ACC112 (cell line): ENCODE data around the gene GLI1.
"Not testable (repeated sequence)": the region's sequence is repeated elsewhere in the genome, so short reads cannot be mapped to it uniquely, and the experiment has no call there.

ENCODE experiments used
- H2AFZ ChIP-seq: fragments of 200-600 bp; sonication (generic); one replicate; pipeline ENCODE4 v1.6.0; 2017; ENCODE audit warnings: antibody characterized with exemption, low read length; ENCODE audit not compliant: unreplicated experiment
- H3K27ac ChIP-seq: fragments of 200-600 bp; sonication (generic); 2 replicates; pipeline ENCODE4 v1.5.1; 2014; ENCODE audit warnings: low read depth, mild to moderate bottlenecking, antibody characterized with exemption, low read length, moderate library complexity
- H3K27me3 ChIP-seq: fragments of 200-600 bp; sonication (generic); 2 replicates; pipeline ENCODE4 v1.6.1; 2014; ENCODE audit warnings: mild to moderate bottlenecking, antibody characterized with exemption, low read length, moderate library complexity, mixed read lengths; ENCODE audit not compliant: insufficient read depth
- H3K36me3 ChIP-seq: fragments of 200-600 bp; sonication (generic); 2 replicates; pipeline ENCODE4 v1.6.1; 2016; ENCODE audit warnings: mild to moderate bottlenecking, antibody characterized with exemption, low read length, moderate library complexity, mixed read lengths; ENCODE audit not compliant: insufficient read depth
- H3K4me1 ChIP-seq: fragments of 200-600 bp; sonication (generic); one replicate; pipeline ENCODE4 v1.6.1; 2016; ENCODE audit warnings: low read length, mixed read lengths; ENCODE audit not compliant: insufficient read depth, unreplicated experiment, control insufficient read depth
- H3K4me3 ChIP-seq: fragments of 200-600 bp; sonication (generic); 2 replicates; pipeline ENCODE4 v1.5.1; 2014; ENCODE audit warnings: mild to moderate bottlenecking, low read depth, low read length
- H3K79me2 ChIP-seq: fragments of 200-600 bp; sonication (generic); one replicate; pipeline ENCODE4 v1.6.0; 2016; ENCODE audit warnings: low read length; ENCODE audit not compliant: control insufficient read depth, unreplicated experiment, insufficient read depth

The GLI1 gene

DNA sequence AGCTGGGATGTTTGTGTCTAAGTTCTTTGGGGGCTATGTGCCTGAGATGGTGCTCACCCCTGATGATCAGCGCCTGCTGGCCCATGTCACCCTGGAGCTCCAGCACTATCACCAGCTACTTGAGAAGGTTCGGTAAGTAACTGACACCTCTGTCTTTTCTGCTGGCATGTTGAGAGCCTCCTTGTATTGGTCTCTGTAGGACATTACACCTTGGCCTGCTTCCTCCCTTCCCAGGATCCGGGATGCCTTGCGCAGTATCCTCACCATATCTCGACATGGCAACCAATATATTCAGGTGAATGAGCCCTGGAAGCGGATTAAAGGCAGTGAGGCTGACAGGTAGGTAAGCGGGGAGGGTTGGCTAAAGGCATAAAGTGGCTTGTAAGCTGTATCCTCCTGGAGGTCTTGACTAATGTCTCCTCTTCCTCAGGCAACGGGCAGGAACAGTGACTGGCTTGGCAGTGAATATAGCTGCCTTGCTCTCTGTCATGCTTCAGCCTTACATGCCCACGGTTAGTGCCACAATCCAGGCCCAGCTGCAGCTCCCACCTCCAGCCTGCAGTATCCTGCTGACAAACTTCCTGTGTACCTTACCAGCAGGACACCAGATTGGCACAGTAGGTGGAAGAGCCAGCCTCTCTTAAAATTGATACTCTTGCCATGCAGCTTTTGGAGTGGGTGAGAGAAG, 55.3 kb downstream of the GLI1 start:
- Histone ChIP-seq H3K4me3 (no peak overlapping the region), H3K4me1 (peaks cover 21% of the 10 kb centered on the region), H3K79me2 (peaks cover 26% of the 10 kb centered on the region)

DNA sequence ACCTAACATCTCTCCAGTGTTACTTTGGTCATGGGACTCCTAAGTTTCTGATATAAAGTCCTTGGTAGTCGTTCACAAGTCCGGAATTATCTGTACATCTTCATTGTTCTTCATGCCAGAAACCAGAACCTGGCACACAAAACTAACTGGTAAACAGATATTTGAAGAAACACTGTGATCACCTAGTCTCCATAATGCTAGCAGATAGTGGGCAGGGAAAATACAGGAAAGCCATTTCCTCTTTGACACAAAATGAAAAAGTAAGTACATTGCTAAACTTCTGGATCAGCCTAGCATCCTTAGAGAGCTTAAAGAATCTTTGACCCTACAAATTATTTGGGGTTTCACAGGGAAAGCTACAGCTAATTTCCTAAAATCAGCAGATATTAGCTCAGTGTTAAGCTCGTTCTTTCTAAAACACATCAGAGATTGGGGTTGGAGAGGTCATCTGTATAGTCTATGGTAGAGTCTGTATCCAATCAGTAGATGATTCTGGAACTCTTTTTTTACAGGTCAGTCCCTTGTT, 55.9 kb downstream of the GLI1 start:
- Histone ChIP-seq H3K4me3 (no peak overlapping the region), H3K36me3 (peaks cover 23% of the 10 kb centered on the region), H3K27ac (peak overlapping the region; percentile 22; the same call in 1 of the 2 replicates)

More for the DNA sequence above, 55.3 kb downstream of the GLI1 start:
- H3K27me3 ChIP-seq: no peaks in the 10 kb centered on the region
- no peak overlapping the region for H2AFZ ChIP-seq
- peaks cover 23% of the 10 kb centered on the region for H3K36me3 ChIP-seq
- H3K27ac ChIP-seq: 0 out of 2 replicates have a peak overlapping the region, but pooled peaks have one; percentile 22

DNA sequence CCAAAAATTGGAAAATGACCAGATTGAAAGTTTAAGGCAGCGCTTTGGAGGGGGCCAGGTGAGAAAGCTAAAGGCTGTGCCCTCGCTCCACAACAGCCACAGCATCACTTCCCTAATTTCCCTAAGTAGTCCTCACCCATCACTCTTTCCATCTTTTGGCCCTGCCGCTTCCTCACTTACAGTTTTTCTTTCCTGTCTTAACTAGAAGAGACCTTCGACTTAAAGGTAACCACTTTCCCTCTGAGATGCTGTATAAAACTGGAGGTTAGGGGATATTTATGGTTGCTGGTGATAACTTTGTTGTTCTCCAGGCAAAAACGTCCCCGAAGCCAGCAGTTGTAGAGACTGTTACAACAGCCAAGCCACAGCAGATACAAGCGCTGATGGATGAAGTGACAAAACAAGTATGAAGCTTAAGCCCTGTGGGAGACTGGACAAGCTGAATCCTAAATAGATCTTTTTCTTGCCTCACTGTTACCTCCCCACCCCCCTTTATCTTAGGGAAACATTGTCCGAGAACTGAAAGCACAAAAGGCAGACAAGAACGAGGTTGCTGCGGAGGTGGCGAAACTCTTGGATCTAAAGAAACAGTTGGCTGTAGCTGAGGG, 56.5 kb downstream of the GLI1 start:
- H3K4me3 ChIP-seq: no peak overlapping the region
- no peak overlapping the region for H2AFZ ChIP-seq
- peaks cover 24% of the 10 kb centered on the region for H3K4me1 ChIP-seq
- peak overlapping the region; percentile 22; the same call in 1 of the 2 replicates for H3K27ac ChIP-seq
- H3K27me3 ChIP-seq: no peaks in the 10 kb centered on the region
- peaks cover 30% of the 10 kb centered on the region for H3K79me2 ChIP-seq
- H3K36me3 ChIP-seq: peaks cover 23% of the 10 kb centered on the region

More for the DNA sequence above, 55.9 kb downstream of the GLI1 start:
- Histone ChIP-seq H2AFZ (no peak overlapping the region), H3K4me1 (peaks cover 21% of the 10 kb centered on the region), H3K79me2 (peaks cover 30% of the 10 kb centered on the region), H3K27me3 (no peaks in the 10 kb centered on the region)

DNA sequence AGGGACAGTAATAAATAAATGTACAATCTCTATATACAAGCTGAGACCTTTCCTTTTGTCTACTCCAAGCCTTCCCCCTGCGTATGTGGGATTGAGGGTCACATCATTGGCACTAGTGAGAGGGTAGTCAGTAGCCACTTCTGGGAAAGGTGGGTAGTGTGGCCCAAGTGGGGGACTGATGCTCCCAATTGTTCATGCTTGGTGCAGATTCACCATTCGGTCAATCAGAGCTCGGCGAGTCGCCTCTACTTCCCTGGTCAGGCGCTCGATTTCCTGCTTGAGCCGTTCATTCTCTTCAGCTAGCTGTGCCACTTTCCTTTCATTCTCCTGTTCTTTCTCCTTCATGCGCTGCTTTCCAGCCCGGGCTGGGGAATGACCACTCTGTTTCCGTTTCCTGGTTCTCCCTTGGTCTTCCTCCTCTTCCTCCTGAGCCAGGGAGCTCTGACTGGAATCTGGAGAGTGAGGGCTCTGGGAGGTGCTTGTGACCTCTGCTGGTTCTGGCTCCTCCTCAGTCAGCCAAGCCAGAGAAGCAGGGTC, 57.1 kb downstream of the GLI1 start:
- Histone ChIP-seq H2AFZ (no peak overlapping the region), H3K79me2 (peaks cover 30% of the 10 kb centered on the region), H3K36me3 (peaks cover 22% of the 10 kb centered on the region), H3K27me3 (no peaks in the 10 kb centered on the region), H3K4me3 (no peak overlapping the region; the same call in 1 of the 2 replicates), H3K4me1 (peaks cover 30% of the 10 kb centered on the region), H3K27ac (no peak overlapping the region)

DNA sequence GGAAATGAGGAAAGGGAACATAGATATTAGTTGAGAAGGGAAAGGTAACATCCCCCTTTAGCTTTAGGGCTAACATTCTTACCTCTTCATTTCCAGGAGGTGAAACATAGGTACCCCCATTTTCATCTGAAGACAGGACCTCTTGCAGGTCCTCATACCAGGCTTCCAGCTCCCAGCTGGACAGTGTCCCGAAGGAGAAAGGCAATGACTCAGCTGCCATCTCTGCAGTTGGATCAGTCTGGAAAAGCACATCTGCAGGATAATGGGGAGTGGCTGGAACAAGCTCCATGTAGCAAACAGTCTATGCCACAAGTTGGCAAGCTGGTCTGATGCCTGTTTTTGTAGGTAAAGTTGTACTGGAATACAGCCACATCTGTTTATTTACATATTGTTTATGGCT, 57.6 kb downstream of the GLI1 start:
- H3K79me2 ChIP-seq: peaks cover 30% of the 10 kb centered on the region
- H3K4me1 ChIP-seq: peaks cover 36% of the 10 kb centered on the region
- no peaks in the 10 kb centered on the region for H3K27me3 ChIP-seq
- H3K36me3 ChIP-seq: peaks cover 17% of the 10 kb centered on the region
- no peak overlapping the region for H3K27ac ChIP-seq
- peak overlapping the region; percentile 93 for H3K4me3 ChIP-seq
- H2AFZ ChIP-seq: no peak overlapping the region

DNA sequence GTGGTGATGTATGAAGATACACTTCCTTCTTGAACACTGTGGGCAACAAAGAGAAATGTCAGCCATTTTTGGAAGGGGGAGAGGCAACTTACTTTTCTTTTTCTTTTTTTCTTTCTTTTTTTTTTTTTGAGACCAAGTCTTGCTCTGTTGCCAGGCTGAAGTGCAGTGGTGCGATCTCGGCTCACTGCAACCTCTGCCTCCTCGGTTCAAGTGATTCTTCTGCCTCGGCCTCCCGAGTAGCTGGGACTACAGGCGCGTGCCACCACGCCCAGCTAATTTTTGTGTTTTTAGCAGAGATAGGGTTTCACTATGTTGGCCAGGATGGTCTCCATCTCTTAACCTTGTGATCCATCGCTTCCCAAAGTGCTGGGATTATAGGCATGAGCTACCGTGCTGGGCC, 58.1 kb downstream of the GLI1 start:
- Histone ChIP-seq H3K36me3 (peaks cover 16% of the 10 kb centered on the region), H3K4me3 (peak overlapping the region; percentile 93), H3K27ac (peak overlapping the region; percentile 27), H3K4me1 (peaks cover 37% of the 10 kb centered on the region), H3K79me2 (peaks cover 30% of the 10 kb centered on the region)
- H2AFZ ChIP-seq, H3K27me3 ChIP-seq: not testable (repeated sequence)

DNA sequence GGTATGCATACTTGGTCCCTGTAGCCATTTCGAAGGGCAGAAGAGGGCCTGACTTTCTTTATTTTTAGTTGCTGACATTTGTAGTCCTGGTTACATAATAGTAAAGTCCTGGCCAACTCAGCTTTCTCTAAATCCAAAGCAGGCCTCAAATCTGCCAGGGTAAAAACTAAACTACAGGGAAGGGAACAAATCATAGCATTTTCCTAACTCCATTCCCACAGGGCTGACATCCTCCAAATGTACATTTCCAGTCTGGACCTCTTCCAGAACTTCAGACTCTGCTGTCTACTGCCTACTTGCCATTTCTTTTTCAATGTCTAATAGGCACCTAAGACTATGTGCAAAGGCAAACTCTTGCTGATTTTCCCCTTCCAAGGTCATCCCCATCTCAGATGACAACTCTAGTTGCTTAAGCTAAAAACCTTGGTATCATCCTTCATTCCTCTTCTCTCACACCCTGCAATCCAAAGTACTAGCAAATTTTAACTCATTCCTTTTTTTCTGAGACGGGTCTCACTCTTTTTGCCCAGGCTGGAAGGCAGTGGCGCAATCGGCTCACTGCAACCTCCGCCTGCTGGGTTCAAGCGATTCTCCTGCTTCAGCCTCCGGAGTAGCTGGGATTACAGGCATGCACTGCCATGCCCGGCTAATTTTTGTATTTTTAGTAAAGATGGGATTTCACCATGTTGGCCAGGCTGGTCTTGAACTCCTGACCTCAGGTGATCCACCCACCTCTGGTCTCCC, 58.8 kb downstream of the GLI1 start:
- peak overlapping the region; percentile 93 for H3K4me3 ChIP-seq
- peaks cover 16% of the 10 kb centered on the region for H3K36me3 ChIP-seq
- H3K27ac ChIP-seq: peak overlapping the region; percentile 27

DNA sequence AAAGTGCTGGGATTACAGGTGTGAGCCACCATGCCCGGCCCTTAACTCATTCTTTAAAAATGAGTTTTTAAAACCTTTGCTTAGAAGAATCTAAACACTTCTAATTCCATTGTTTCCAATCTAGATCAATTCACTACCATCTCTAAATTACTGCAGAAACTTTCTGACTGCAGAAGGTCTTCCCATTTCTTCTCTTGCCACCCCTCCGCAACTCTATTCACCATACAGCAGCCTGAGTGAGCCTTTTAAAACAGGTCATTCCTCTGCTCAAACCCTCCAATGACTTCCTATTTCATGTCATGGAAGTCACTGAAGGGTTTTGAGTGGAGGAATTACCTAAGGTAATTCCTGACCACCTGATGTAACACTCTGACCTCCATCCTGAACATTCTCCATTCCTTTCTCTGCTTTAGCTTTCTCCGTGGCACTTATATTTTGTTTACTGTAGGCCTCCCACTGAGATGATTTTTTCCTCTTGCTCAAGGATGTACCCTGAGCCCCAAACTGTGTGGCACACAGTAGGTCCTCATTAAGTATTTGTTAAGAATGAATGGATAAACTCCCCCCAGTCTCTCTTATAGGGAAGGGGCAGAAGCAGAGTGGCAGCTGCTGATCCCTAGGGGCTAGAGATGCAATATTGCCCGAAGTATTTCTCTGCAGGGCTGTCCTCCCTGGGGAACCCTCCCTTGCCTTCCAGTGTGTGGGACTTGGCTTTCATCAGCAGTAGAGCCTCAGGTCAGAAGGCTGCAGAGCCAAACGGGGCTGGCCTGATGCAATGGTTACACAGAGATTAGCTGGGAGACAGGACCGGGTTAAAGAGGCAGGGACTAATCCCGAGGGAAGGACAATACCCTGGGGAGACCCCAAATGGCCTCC, 59.6 kb downstream of the GLI1 start:
- Histone ChIP-seq H3K27me3 (no peaks in the 10 kb centered on the region), H2AFZ (no peak overlapping the region), H3K4me3 (peak overlapping the region; percentile 93), H3K79me2 (peaks cover 39% of the 10 kb centered on the region), H3K36me3 (peaks cover 16% of the 10 kb centered on the region), H3K27ac (peak overlapping the region; percentile 92), H3K4me1 (peaks cover 44% of the 10 kb centered on the region)

More for the DNA sequence above, 58.8 kb downstream of the GLI1 start:
- peaks cover 31% of the 10 kb centered on the region for H3K79me2 ChIP-seq
- H3K27me3 ChIP-seq: no peaks in the 10 kb centered on the region
- H3K4me1 ChIP-seq: peaks cover 37% of the 10 kb centered on the region
- H2AFZ ChIP-seq: no peak overlapping the region

DNA sequence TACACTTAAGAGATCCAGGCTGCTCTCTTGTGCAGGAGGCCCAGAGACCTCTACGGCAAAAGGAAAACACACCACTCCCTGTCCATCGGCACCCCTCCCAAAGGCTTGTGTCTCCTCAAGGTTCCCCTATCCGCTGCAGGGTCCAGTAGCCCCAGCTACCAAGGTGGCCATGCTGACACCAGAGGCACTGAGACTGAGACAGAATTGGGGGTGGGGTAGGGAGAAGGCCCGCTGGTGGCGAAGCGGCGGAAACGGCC, 60.1 kb downstream of the GLI1 start:
- H3K79me2 ChIP-seq: peaks cover 45% of the 10 kb centered on the region
- peak overlapping the region; percentile 92 for H3K27ac ChIP-seq
- no peaks in the 10 kb centered on the region for H3K27me3 ChIP-seq
- H3K36me3 ChIP-seq: peaks cover 16% of the 10 kb centered on the region
- H3K4me1 ChIP-seq: peaks cover 50% of the 10 kb centered on the region
- H2AFZ ChIP-seq: no peak overlapping the region
- peak overlapping the region; percentile 93 for H3K4me3 ChIP-seq
